ENCODE results near the gene SH3BGRL2. TPM values are rescaled to one million over a fixed set of nuclear protein-coding genes. Genes with fewer than 3 reads are reported as not detected.
"Not testable (repeated sequence)": the region's sequence is repeated elsewhere in the genome, so short reads cannot be mapped to it uniquely, and the experiment has no call there.

SH3BGRL2 gene
- total RNA-seq, 2 donors from 2014 or later: 10.3 to 11.9 TPM

GRCh38 chr6:79676785-79677736 is 45.9 kb downstream of the SH3BGRL2 start:
- intact Hi-C loops (cut with DNase I): loop anchor here in 1 of 2 donors (10.0 kb wide), 1 partner anchor 102 kb away; no protein-coding TSS in a partner anchor
- DNase-seq (no peak), ATAC-seq (peak in 1 of 2 donors; percentile 59)

GRCh38 chr6:79682682-79683081 is 51.6 kb downstream of the SH3BGRL2 start:
- ATAC-seq; DNase-seq; intact Hi-C loops (cut with DNase I): not testable (repeated sequence)

GRCh38 chr6:79684876-79685275 is 53.7 kb downstream of the SH3BGRL2 start:
- DNase-seq (no peak), ATAC-seq (no peak)
- intact Hi-C loops (cut with DNase I): no loop called here

GRCh38 chr6:79686707-79687309 is 55.7 kb downstream of the SH3BGRL2 start:
- ATAC-seq (no peak), DNase-seq (no peak)
- intact Hi-C loops (cut with DNase I): no loop called here

GRCh38 chr6:79687759-79688158 is 56.6 kb downstream of the SH3BGRL2 start:
- DNase-seq (no peak), ATAC-seq (peak in 1 of 2 donors; percentile 57)
- intact Hi-C loops (cut with DNase I): no loop called here

GRCh38 chr6:79694156-79694555 is 63.0 kb downstream of the SH3BGRL2 start:
- ATAC-seq: peak in 1 of 2 donors; percentile 23
- intact Hi-C loops (cut with DNase I): no loop called here

GRCh38 chr6:79694623-79695343 is 63.7 kb downstream of the SH3BGRL2 start:
- ATAC-seq: no peak
- intact Hi-C loops (cut with DNase I): no loop called here

More at GRCh38 chr6:79694156-79694555, 63.0 kb downstream of the SH3BGRL2 start:
- DNase-seq: no peak

GRCh38 chr6:79697430-79697829 is 66.3 kb downstream of the SH3BGRL2 start:
- intact Hi-C loops (cut with DNase I): no loop called here
- DNase-seq: no peak
- no peak for ATAC-seq

More at GRCh38 chr6:79694623-79695343, 63.7 kb downstream of the SH3BGRL2 start:
- no peak for DNase-seq

- intact Hi-C loops (cut with DNase I): no loop called here
- no peak for ATAC-seq
Observed at GRCh38 chr6:79699606-79700005, 68.5 kb downstream of the SH3BGRL2 start.

GRCh38 chr6:79702691-79703090 is 71.6 kb downstream of the SH3BGRL2 start:
- intact Hi-C loops (cut with DNase I): no loop called here
- ATAC-seq: no peak
- DNase-seq: no peak

More at GRCh38 chr6:79699606-79700005, 68.5 kb downstream of the SH3BGRL2 start:
- DNase-seq: no peak

- ATAC-seq (no peak), DNase-seq (no peak)
- intact Hi-C loops (cut with DNase I): no loop called here
Observed at GRCh38 chr6:79704200-79704599, 73.1 kb downstream of the SH3BGRL2 start.

GRCh38 chr6:79705456-79705995 is 74.4 kb downstream of the SH3BGRL2 start:
- DNase-seq: no peak
- intact Hi-C loops (cut with DNase I): no loop called here
- no peak for ATAC-seq

- intact Hi-C loops (cut with DNase I): no loop called here
- ATAC-seq: no peak
- DNase-seq: no peak
Observed at GRCh38 chr6:79706527-79706926, 75.4 kb downstream of the SH3BGRL2 start.

GRCh38 chr6:79707621-79708020 is 76.5 kb downstream of the SH3BGRL2 start:
- ATAC-seq (no peak), DNase-seq (no peak)
- intact Hi-C loops (cut with DNase I): no loop called here

GRCh38 chr6:79708095-79708791 is 77.1 kb downstream of the SH3BGRL2 start:
- ATAC-seq (no peak), DNase-seq (no peak)
- intact Hi-C loops (cut with DNase I): no loop called here

- ATAC-seq (no peak), DNase-seq (no peak)
- intact Hi-C loops (cut with DNase I): loop anchor here in 1 of 2 donors (10.0 kb wide), 1 partner anchor 135 kb away; no protein-coding TSS in a partner anchor
Observed at GRCh38 chr6:79710127-79710526, 79.0 kb downstream of the SH3BGRL2 start.

GRCh38 chr6:79711167-79711566 is 80.0 kb downstream of the SH3BGRL2 start:
- intact Hi-C loops (cut with DNase I): loop anchor here in 1 of 2 donors (10.0 kb wide), 1 partner anchor 136 kb away; no protein-coding TSS in a partner anchor
- ATAC-seq: no peak
- no peak for DNase-seq

GRCh38 chr6:79712144-79712543 is 81.0 kb downstream of the SH3BGRL2 start:
- intact Hi-C loops (cut with DNase I): loop anchor here in 1 of 2 donors (10.0 kb wide), 1 partner anchor 137 kb away; no protein-coding TSS in a partner anchor
- no peak for ATAC-seq
- DNase-seq: no peak

Measured in left cardiac atrium (tissue), 4 donors.